Stimulated activated CD8-positive, alpha-beta memory T cell treated with anti-CD3 and anti-CD28 coated beads, Interleukin-15, amount 100 ng/mL, for 24 hours (primary cell): ENCODE results near the gene TRIM71.

Experiments
- DNase-seq: peaks from one replicate; pipeline ENCODE4 v3.0.0-alpha.2; 2020; ENCODE audit warnings: low read depth

Gene TRIM71

GRCh38 chr3:32866533-32866932 lies 48.7 kb downstream of the TRIM71 start:
- DNase-seq, result no peak

- DNase-seq, result no peak
Observed at GRCh38 chr3:32867954-32868353, 50.2 kb downstream of the TRIM71 start.

- DNase-seq, result no peak
Observed at GRCh38 chr3:32868719-32869512, 51.1 kb downstream of the TRIM71 start.

GRCh38 chr3:32869513-32870047 lies 51.8 kb downstream of the TRIM71 start:
- DNase-seq, result no peak

GRCh38 chr3:32870373-32871095 lies 52.7 kb downstream of the TRIM71 start:
- DNase-seq, result no peak

GRCh38 chr3:32871273-32871672 lies 53.5 kb downstream of the TRIM71 start:
- DNase-seq, result no peak

- DNase-seq, result no peak
Observed at GRCh38 chr3:32872487-32873382, 54.9 kb downstream of the TRIM71 start.

- no peak for DNase-seq
Observed at GRCh38 chr3:32873531-32874130, 55.8 kb downstream of the TRIM71 start.

GRCh38 chr3:32876920-32877319 lies 59.1 kb downstream of the TRIM71 start:
- no peak for DNase-seq

- no peak for DNase-seq
Observed at GRCh38 chr3:32877598-32877997, 59.8 kb downstream of the TRIM71 start.

GRCh38 chr3:32880225-32880624 lies 62.4 kb downstream of the TRIM71 start:
- no peak for DNase-seq

GRCh38 chr3:32881624-32882023 lies 63.8 kb downstream of the TRIM71 start:
- no peak for DNase-seq

GRCh38 chr3:32882189-32882588 lies 64.4 kb downstream of the TRIM71 start:
- DNase-seq, result no peak

GRCh38 chr3:32882603-32883025 lies 64.8 kb downstream of the TRIM71 start:
- no peak for DNase-seq

GRCh38 chr3:32883817-32884216 lies 66.0 kb downstream of the TRIM71 start:
- DNase-seq, result no peak

- no peak for DNase-seq
Observed at GRCh38 chr3:32884591-32884990, 66.8 kb downstream of the TRIM71 start.

- no peak for DNase-seq
Observed at GRCh38 chr3:32885283-32885901, 67.6 kb downstream of the TRIM71 start.

- DNase-seq, result no peak
Observed at GRCh38 chr3:32886296-32886695, 68.5 kb downstream of the TRIM71 start.

GRCh38 chr3:32886911-32887310 lies 69.1 kb downstream of the TRIM71 start:
- no peak for DNase-seq

- DNase-seq, result no peak
Observed at GRCh38 chr3:32888739-32889138, 70.9 kb downstream of the TRIM71 start.
